NT2/D1 (cell line): Measurements from ENCODE around the gene ZBTB22.

Source experiments
- SUZ12 ChIP-seq: IDR thresholded peaks from 2 replicates; pipeline ENCODE4 v1.6.1; 2011; ENCODE audit not compliant: insufficient read length, insufficient read depth; ENCODE audit errors: extremely low read depth
- YY1 ChIP-seq: IDR thresholded peaks from 2 replicates; pipeline ENCODE4 v1.6.1; 2011; ENCODE audit not compliant: insufficient read length, insufficient read depth
- ZNF274 ChIP-seq: IDR thresholded peaks from 2 replicates; pipeline ENCODE4 v1.6.1; 2011; ENCODE audit warnings: mild to moderate bottlenecking, low read depth, low read length

DNA sequence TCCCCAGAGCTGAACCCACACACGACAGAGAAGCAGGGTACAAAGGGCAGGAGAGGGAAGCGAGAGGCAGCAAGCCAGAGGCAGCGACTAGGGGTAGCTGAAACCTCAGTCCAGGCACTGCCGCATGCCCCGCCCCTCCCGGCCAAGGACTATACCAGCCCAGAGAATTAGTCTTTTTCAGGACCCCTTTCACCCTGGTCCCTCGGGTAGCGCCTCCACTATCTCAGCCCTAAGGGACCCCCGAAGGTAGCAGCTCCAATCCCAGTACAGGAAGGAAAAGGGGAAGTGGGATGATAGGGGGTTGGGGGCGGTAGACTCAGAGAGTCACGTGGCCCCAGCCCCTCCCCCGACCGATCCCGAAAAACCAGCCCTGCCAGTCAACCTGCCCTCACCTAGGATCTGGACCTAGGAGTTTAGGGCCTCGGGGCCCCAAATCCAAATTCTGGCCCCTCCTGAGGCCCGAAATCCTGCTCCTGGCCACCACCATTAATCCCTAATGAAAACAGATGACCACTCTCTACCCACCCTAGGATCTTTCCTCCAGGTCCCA lies 20.1 kb downstream of the ZBTB22 start:
- TF ChIP-seq YY1, result no peak
- no peak for TF ChIP-seq SUZ12
- no peak for TF ChIP-seq ZNF274
